Esophagus muscularis mucosa (tissue), 3 donors: Measurements from ENCODE around the gene DMXL2.
"Not testable (repeated sequence)": the region's sequence is repeated elsewhere in the genome, so short reads cannot be mapped to it uniquely, and the experiment has no call there.

Source experiments
- CTCF ChIP-seq, 3 experiments: fragments of 200-600 bp in 2 of 3; fragments of 450-650 bp in 1 of 3; sonication (generic) in 2 of 3; IDR thresholded peaks; one replicate each; pipeline ENCODE4 v1.5.1; 2017 to 2019; ENCODE audit warnings: antibody characterized with exemption in 3 of 3, mild to moderate bottlenecking in 2 of 3, moderate library complexity in 1 of 3
- POLR2A ChIP-seq: fragments of 450-650 bp; IDR thresholded peaks from one replicate; pipeline ENCODE4 v1.6.1; 2017; ENCODE audit warnings: antibody characterized with exemption, moderate library complexity, mild to moderate bottlenecking, low read depth
- POLR2AphosphoS5 ChIP-seq, 2 donors: sonication (generic); formaldehyde crosslinking; IDR thresholded peaks; one replicate each; pipeline ENCODE4 v1.6.1; 2017; ENCODE audit warnings: antibody characterized with exemption in 2 of 2

GRCh38 chr15:51446029-51446744 lies 176.4 kb downstream of the DMXL2 start:
- TF ChIP-seq CTCF (IDR thresholded peaks at IDR 0.05); POLR2AphosphoS5 (IDR thresholded peaks at IDR 0.05); POLR2A: not testable (repeated sequence)
